ENCODE data around the gene RND1.
"Not testable (repeated sequence)": the region's sequence is repeated elsewhere in the genome, so short reads cannot be mapped to it uniquely, and the experiment has no call there.

Gene RND1

GRCh38 chr12:48865281-48866051, at the start of gene RND1:
Gene RND1 (minus strand): TSS chr12:48865870. CDS start chr12:48865767, 103 bp downstream.
- peak; percentile 63 to 81 for DNase-seq (ENCODE audit: extremely low read depth in 1 of 2, low read depth in 1 of 2)

- no peak for DNase-seq (ENCODE audit: extremely low read depth in 1 of 2, low read depth in 1 of 2)
Measured at GRCh38 chr12:48910196-48910595, 44.5 kb upstream of the RND1 start.

- not testable (repeated sequence) for DNase-seq (ENCODE audit: extremely low read depth in 1 of 2, low read depth in 1 of 2)
Measured at GRCh38 chr12:48909698-48910097, 44.0 kb upstream of the RND1 start.

GRCh38 chr12:48907245-48907644, 41.6 kb upstream of the RND1 start:
- DNase-seq (ENCODE audit: extremely low read depth in 1 of 2, low read depth in 1 of 2): no peak

GRCh38 chr12:48903982-48904411, 38.3 kb upstream of the RND1 start:
- DNase-seq (ENCODE audit: extremely low read depth in 1 of 2, low read depth in 1 of 2): peak; percentile 48 to 78

GRCh38 chr12:48903363-48903981, 37.8 kb upstream of the RND1 start:
- no peak for DNase-seq (ENCODE audit: extremely low read depth in 1 of 2, low read depth in 1 of 2)

GRCh38 chr12:48901278-48901677, 35.6 kb upstream of the RND1 start:
- no peak for DNase-seq (ENCODE audit: extremely low read depth in 1 of 2, low read depth in 1 of 2)

GRCh38 chr12:48899651-48900050, 34.0 kb upstream of the RND1 start:
- no peak for DNase-seq (ENCODE audit: extremely low read depth in 1 of 2, low read depth in 1 of 2)

- no peak for DNase-seq (ENCODE audit: extremely low read depth in 1 of 2, low read depth in 1 of 2)
Measured at GRCh38 chr12:48894271-48894670, 28.6 kb upstream of the RND1 start.

- DNase-seq (ENCODE audit: extremely low read depth in 1 of 2, low read depth in 1 of 2): peak; percentile 53 to 55
Measured at GRCh38 chr12:48890657-48891418, 25.2 kb upstream of the RND1 start.

- no peak for DNase-seq (ENCODE audit: extremely low read depth in 1 of 2, low read depth in 1 of 2)
Measured at GRCh38 chr12:48889679-48890078, 24.0 kb upstream of the RND1 start.

- no peak for DNase-seq (ENCODE audit: extremely low read depth in 1 of 2, low read depth in 1 of 2)
Measured at GRCh38 chr12:48883305-48884161, 17.9 kb upstream of the RND1 start.

GRCh38 chr12:48882972-48883304, 17.3 kb upstream of the RND1 start:
- no peak for DNase-seq (ENCODE audit: extremely low read depth in 1 of 2, low read depth in 1 of 2)

- DNase-seq (ENCODE audit: extremely low read depth in 1 of 2, low read depth in 1 of 2): no peak
Measured at GRCh38 chr12:48882315-48882687, 16.6 kb upstream of the RND1 start.

- DNase-seq (ENCODE audit: extremely low read depth in 1 of 2, low read depth in 1 of 2): no peak
Measured at GRCh38 chr12:48881686-48882314, 16.1 kb upstream of the RND1 start.

GRCh38 chr12:48880647-48881046, 15.0 kb upstream of the RND1 start:
- no peak for DNase-seq (ENCODE audit: extremely low read depth in 1 of 2, low read depth in 1 of 2)

GRCh38 chr12:48878548-48878947, 12.9 kb upstream of the RND1 start:
- DNase-seq (ENCODE audit: extremely low read depth in 1 of 2, low read depth in 1 of 2): no peak

GRCh38 chr12:48875944-48876515, 10.4 kb upstream of the RND1 start:
- no peak for DNase-seq (ENCODE audit: extremely low read depth in 1 of 2, low read depth in 1 of 2)

GRCh38 chr12:48873534-48873933, 7.9 kb upstream of the RND1 start:
- DNase-seq (ENCODE audit: extremely low read depth in 1 of 2, low read depth in 1 of 2): not testable (repeated sequence)

GRCh38 chr12:48873096-48873495, 7.4 kb upstream of the RND1 start:
- DNase-seq (ENCODE audit: extremely low read depth in 1 of 2, low read depth in 1 of 2): no peak

Data from stimulated activated CD8-positive, alpha-beta memory T cell treated with anti-CD3 and anti-CD28 coated beads, Interleukin-7, amount 100 ng/mL, for 48 hours (primary cell).